CD4-positive, alpha-beta T cell treated with Interleukin-21 for 1 hour (primary cell): ENCODE measurements around the gene S1PR3.

ENCODE experiments used
- DNase-seq: peaks from one replicate; pipeline ENCODE4 v3.0.0-alpha.2; 2020

Gene S1PR3

GRCh38 chr9:89039664-89040063, 48.4 kb downstream of the S1PR3 start:
- no peak for DNase-seq

- DNase-seq: no peak
Observed at GRCh38 chr9:89042984-89043383, 51.7 kb downstream of the S1PR3 start.

GRCh38 chr9:89044104-89044503, 52.8 kb downstream of the S1PR3 start:
- DNase-seq: no peak

- no peak for DNase-seq
Observed at GRCh38 chr9:89044881-89045280, 53.6 kb downstream of the S1PR3 start.

GRCh38 chr9:89046832-89047231, 55.6 kb downstream of the S1PR3 start:
- DNase-seq: no peak

GRCh38 chr9:89047667-89048066, 56.4 kb downstream of the S1PR3 start:
- no peak for DNase-seq

- no peak for DNase-seq
Observed at GRCh38 chr9:89048616-89049015, 57.3 kb downstream of the S1PR3 start.

- DNase-seq: no peak
Observed at GRCh38 chr9:89049646-89050045, 58.4 kb downstream of the S1PR3 start.

GRCh38 chr9:89051421-89052025, 60.3 kb downstream of the S1PR3 start:
- no peak for DNase-seq

- DNase-seq: no peak
Observed at GRCh38 chr9:89052470-89053097, 61.3 kb downstream of the S1PR3 start.

GRCh38 chr9:89053301-89053700, 62.0 kb downstream of the S1PR3 start:
- no peak for DNase-seq
